HL-60 (cell line): ENCODE measurements around the gene MMP19.
A peak's percentile ranks its signal among the peaks of the same experiment; 100 is the strongest.
"Not testable (repeated sequence)": the region's sequence is repeated elsewhere in the genome, so short reads cannot be mapped to it uniquely, and the experiment has no call there.

ENCODE experiments used
- DNase-seq, 2 experiments: peaks; one replicate each; pipeline ENCODE4 v3.0.0-alpha.2; 2010 to 2020; ENCODE audit warnings: low read depth in 1 of 2, low spot score in 1 of 2
- H3K27ac ChIP-seq: fragments of 250-450 bp; sonication (Bioruptor Pico); replicated peaks from 2 replicates; pipeline ENCODE4 v1.5.1; 2020; ENCODE audit warnings: mild to moderate bottlenecking, moderate library complexity
- H3K27me3 ChIP-seq: fragments of 250-450 bp; sonication (Bioruptor Pico); 2 replicates; pipeline ENCODE4 v1.5.1; 2021; ENCODE audit warnings: mild to moderate bottlenecking, moderate library complexity; ENCODE audit not compliant: insufficient read depth, poor library complexity, severe bottlenecking
- H3K4me3 ChIP-seq: replicated peaks from 2 replicates; pipeline ENCODE4 v1.5.1; 2011; ENCODE audit warnings: mild to moderate bottlenecking, control low read depth, low read length; ENCODE audit not compliant: insufficient read depth
- CTCF ChIP-seq: IDR thresholded peaks from one replicate; pipeline ENCODE4 v1.5.1; 2011; ENCODE audit warnings: low read length, control low read depth, inconsistent platforms; ENCODE audit not compliant: insufficient read depth
- GABPA ChIP-seq: IDR thresholded peaks from 2 replicates; pipeline ENCODE4 v1.6.1; 2012; ENCODE audit warnings: low read depth
- POLR2AphosphoS5 ChIP-seq: IDR thresholded peaks from 2 replicates; pipeline ENCODE4 v1.6.1; 2012; ENCODE audit warnings: low read depth
- SPI1 ChIP-seq: IDR thresholded peaks from 2 replicates; pipeline ENCODE4 v1.6.1; 2012; ENCODE audit warnings: low read depth, mild to moderate bottlenecking, borderline replicate concordance
- TF ChIP-seq, protein P1 (sequence below): IDR thresholded peaks from 2 replicates; pipeline ENCODE4 v1.6.1; 2012; ENCODE audit warnings: low read depth; ENCODE audit not compliant: insufficient replicate concordance

The MMP19 gene

GRCh38 chr12:55838361-55838760 lies 4.4 kb downstream of the MMP19 start:
- no peaks in the 10 kb centered on the region for H3K27me3 ChIP-seq
- DNase-seq: no peak
- no peak overlapping the region for H3K27ac ChIP-seq
- TF ChIP-seq POLR2AphosphoS5: no peak
- TF ChIP-seq CTCF: no peak
- TF ChIP-seq GABPA: no peak
- TF ChIP-seq SPI1: no peak
- TF ChIP-seq, protein P1, sequence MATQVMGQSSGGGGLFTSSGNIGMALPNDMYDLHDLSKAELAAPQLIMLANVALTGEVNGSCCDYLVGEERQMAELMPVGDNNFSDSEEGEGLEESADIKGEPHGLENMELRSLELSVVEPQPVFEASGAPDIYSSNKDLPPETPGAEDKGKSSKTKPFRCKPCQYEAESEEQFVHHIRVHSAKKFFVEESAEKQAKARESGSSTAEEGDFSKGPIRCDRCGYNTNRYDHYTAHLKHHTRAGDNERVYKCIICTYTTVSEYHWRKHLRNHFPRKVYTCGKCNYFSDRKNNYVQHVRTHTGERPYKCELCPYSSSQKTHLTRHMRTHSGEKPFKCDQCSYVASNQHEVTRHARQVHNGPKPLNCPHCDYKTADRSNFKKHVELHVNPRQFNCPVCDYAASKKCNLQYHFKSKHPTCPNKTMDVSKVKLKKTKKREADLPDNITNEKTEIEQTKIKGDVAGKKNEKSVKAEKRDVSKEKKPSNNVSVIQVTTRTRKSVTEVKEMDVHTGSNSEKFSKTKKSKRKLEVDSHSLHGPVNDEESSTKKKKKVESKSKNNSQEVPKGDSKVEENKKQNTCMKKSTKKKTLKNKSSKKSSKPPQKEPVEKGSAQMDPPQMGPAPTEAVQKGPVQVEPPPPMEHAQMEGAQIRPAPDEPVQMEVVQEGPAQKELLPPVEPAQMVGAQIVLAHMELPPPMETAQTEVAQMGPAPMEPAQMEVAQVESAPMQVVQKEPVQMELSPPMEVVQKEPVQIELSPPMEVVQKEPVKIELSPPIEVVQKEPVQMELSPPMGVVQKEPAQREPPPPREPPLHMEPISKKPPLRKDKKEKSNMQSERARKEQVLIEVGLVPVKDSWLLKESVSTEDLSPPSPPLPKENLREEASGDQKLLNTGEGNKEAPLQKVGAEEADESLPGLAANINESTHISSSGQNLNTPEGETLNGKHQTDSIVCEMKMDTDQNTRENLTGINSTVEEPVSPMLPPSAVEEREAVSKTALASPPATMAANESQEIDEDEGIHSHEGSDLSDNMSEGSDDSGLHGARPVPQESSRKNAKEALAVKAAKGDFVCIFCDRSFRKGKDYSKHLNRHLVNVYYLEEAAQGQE: no peak
- no peak overlapping the region for H3K4me3 ChIP-seq

DNA sequence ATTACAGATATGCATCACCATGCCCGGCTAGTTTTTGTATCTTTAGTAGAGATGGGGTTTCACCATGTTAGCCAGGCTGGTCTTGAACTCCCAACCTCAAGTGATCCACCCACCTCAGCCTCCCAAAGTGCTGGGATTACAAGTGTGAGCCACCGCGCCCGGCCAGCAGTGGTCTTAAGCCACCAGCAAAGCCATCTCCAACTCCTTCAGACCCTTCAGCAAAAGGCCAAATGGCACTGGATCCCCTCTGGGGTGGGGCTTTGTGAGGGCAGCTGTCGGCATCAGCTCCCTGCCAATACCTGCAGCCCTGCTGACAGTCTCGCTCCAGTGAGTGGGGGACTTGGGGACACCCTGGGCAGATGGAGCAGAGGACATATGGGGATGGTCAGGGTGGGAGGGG lies 8.3 kb downstream of the MMP19 start:
- H3K27ac ChIP-seq, H3K4me3 ChIP-seq, H3K27me3 ChIP-seq, DNase-seq: not testable (repeated sequence)

- TF ChIP-seq POLR2AphosphoS5: no peak
- TF ChIP-seq GABPA: no peak
- no peak for TF ChIP-seq SPI1
- TF ChIP-seq CTCF: no peak
- TF ChIP-seq, protein P1: no peak
- Histone ChIP-seq H3K4me3 (no peak overlapping the region), H3K27ac (no peak overlapping the region), H3K27me3 (no peaks in the 10 kb centered on the region)
- DNase-seq: no peak
These were observed 9.7 kb downstream of the MMP19 start for GRCh38 chr12:55833056-55833455.

- no peak overlapping the region for H3K27ac ChIP-seq
- H3K27me3 ChIP-seq: no peaks in the 10 kb centered on the region
- H3K4me3 ChIP-seq: no peak overlapping the region
- TF ChIP-seq GABPA: no peak
- no peak for TF ChIP-seq SPI1
- TF ChIP-seq CTCF: no peak
- no peak for TF ChIP-seq POLR2AphosphoS5
- TF ChIP-seq, protein P1: no peak
- peak in 1 of 2 experiments; percentile 25 for DNase-seq
These were observed 11.3 kb downstream of the MMP19 start for GRCh38 chr12:55831447-55831815.
